Esophagus muscularis mucosa (tissue), 4 donors: Measurements from ENCODE around the gene STKLD1.

ENCODE experiments used
- EP300 ChIP-seq: sonication (generic); formaldehyde crosslinking; IDR thresholded peaks from one replicate; pipeline ENCODE4 v1.6.1; 2017; ENCODE audit warnings: antibody characterized with exemption
- POLR2A ChIP-seq: fragments of 450-650 bp; IDR thresholded peaks from one replicate; pipeline ENCODE4 v1.6.1; 2017; ENCODE audit warnings: antibody characterized with exemption, moderate library complexity, mild to moderate bottlenecking, low read depth
- TF ChIP-seq, protein P1 (sequence below), 3 experiments: fragments of 200-600 bp in 2 of 3; fragments of 450-650 bp in 1 of 3; sonication (generic) in 2 of 3; IDR thresholded peaks; one replicate each; pipeline ENCODE4 v1.5.1; 2017 to 2019; ENCODE audit warnings: antibody characterized with exemption in 3 of 3, mild to moderate bottlenecking in 2 of 3, moderate library complexity in 1 of 3

DNA sequence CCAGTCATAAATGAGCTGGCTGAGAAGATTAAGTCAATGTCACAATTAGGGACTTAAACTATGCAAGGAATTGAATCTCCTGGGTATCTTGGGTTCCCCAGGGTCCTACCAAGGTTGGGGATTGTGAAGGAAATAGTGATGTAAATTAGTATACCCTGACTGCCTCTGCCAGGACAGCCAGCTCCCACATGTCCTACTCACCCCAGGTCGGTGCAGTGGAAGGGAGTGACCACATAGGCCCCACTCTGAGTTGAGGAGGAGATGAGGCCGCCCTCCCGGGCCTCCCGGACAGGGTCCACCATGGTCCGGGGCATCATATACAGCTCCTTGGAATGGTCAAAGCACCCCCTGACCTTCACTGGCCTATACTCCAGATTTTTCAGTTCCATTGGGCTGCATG is 22.6 kb upstream of the STKLD1 start:
- TF ChIP-seq POLR2A (no peak), EP300 (no peak)
- TF ChIP-seq, protein P1, sequence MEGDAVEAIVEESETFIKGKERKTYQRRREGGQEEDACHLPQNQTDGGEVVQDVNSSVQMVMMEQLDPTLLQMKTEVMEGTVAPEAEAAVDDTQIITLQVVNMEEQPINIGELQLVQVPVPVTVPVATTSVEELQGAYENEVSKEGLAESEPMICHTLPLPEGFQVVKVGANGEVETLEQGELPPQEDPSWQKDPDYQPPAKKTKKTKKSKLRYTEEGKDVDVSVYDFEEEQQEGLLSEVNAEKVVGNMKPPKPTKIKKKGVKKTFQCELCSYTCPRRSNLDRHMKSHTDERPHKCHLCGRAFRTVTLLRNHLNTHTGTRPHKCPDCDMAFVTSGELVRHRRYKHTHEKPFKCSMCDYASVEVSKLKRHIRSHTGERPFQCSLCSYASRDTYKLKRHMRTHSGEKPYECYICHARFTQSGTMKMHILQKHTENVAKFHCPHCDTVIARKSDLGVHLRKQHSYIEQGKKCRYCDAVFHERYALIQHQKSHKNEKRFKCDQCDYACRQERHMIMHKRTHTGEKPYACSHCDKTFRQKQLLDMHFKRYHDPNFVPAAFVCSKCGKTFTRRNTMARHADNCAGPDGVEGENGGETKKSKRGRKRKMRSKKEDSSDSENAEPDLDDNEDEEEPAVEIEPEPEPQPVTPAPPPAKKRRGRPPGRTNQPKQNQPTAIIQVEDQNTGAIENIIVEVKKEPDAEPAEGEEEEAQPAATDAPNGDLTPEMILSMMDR (IDR thresholded peaks at IDR 0.05) = no peak
